HG03571 (cell line): ENCODE data around the gene BOD1.

ENCODE experiments used
- ATAC-seq: cut with Tn5 transposase; IDR thresholded peaks from one replicate; pipeline ENCODE4 v1.9.1; 2021; ENCODE audit not compliant: unreplicated experiment

Gene BOD1

DNA sequence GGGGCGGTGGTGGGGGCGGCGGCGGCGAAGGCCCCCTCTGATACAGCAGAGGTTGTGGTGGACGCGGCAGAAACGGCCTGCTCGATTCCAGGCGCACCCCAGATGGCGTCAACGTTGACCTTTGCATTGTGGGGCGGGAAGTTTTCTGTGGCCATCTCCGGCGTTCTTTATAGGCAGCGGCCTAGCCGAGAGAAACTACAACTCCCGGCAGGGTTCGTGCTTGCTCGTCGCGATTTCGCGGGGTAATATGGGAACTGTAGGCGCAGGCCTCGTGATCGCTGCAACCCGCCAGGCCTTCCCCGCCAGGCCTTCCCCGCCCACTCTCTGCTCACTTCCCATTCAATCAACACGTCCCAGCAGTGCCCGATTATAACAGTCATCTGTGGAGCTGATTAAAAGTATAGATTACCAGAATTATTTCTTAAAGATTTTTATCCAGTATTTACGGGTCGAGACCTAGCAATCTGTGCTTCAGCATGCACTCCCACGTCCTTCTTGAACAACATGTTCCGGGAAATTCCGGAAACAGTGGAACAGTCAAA lies at the start of gene BOD1:
Gene BOD1 (minus strand): TSS at position 74 of the 542 bp plus-strand sequence. CDS start 214 bp downstream, outside the sequence.
- peak; percentile 93 for ATAC-seq

DNA sequence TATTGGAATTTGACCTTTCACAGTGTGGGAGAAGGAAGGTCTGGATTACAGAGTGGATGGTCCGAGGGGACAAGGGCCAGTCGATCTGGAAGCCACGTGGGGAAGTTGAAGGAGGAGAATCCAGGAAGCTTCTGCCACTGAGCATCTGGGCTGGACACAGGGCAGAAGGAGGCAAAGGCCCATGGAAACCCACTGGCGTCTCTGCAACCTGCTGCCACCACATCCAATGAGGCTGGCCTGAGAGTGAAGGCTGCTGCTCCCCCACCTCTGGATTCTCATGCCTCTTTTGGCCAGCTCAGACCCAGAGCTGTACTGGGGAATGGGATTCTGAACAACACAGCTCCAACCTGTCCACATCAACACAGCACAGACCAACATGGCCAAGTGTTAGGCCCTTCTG lies 48.9 kb upstream of the BOD1 start:
- ATAC-seq, result no peak

DNA sequence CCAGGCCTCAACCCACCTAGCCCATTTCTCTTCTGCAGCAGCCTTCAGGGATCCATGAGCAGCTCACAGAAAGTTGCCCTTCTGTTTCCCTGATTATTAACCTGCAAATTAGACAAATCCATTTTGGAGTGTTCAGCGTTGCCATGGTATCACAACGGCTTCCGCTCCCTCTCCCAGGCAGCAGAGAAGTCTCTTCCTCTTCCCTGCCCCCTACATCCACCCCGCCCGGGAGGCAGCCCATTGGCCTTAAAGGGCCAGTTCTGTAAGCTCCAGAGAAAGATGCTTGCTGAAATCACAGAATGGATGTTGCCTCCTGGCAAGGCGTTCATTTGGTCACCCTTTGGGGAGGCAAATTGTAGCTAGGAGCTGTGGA lies 47.7 kb upstream of the BOD1 start:
- ATAC-seq, result peak; percentile 72

DNA sequence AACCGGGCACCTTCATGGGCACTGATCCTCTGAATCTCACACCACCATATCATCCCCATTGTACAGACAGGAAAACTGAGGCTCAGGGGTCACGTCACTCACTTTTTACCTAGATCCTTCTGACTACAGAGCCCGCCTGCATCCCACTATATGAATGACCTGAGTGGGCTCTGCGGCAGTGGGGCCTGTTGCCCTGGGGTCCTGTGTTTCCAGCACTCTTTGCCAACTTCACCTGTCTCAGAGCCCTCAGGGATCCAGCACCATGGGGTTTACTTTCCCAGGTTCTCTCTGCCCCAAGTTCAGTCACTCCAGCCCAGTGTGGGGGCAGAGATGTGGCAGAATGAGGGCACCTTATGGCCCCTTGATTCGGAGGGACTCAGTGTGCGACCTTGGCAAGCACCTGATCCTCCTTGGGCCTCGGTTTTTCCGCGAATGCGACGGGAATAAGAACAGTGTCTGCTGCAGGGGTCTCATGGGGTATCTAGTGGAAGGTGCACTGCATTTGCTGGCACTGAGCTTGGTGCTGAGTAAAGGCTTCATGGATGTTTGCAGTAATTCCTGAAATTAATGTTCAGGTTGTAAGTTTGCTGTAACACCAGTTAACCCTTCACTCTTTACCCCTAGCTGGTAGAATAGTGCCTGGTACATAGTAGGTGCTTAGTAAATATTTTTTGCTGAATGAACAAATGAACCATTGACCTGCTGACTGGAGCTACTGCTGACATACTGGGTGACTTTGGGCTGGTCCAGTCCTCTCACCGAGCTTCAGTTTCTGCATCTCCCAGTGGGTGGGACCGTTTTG lies 47.1 kb upstream of the BOD1 start:
- no peak for ATAC-seq

DNA sequence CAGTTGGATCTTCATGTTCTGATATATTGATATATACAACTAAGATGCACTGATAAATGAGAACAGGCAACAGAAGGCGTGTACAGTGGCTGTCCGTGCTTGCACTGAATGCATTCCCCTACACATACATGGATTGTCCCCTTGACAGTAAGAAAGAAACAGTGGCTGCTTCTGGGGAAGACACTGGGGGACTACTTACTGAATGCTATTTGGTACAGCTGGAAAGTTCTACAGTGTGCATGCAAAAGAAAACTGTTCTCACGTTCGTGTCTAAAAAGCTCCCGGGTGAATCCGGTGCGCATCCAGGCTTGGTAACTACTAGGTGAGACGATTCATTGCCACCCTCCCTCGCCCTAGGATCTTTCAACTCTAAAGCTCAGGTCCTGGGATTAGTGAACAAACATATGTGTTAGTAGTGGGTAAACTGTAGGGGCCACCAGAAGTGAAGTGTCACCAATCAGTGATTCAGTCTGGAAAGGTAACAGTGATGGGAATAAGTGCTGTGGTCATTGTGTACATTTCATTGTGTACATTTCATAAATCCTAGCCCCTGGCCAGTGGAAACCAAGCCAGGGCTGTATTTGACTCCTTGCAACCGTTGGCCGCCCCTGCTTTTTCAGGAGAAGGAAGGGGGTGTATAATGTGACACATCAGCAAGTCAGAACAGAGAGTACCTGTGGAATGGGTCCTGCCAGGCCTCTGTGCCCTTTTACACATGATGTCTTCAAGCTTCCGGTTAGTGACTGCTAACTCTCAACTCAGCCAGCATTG lies 46.3 kb upstream of the BOD1 start:
- ATAC-seq, result no peak

DNA sequence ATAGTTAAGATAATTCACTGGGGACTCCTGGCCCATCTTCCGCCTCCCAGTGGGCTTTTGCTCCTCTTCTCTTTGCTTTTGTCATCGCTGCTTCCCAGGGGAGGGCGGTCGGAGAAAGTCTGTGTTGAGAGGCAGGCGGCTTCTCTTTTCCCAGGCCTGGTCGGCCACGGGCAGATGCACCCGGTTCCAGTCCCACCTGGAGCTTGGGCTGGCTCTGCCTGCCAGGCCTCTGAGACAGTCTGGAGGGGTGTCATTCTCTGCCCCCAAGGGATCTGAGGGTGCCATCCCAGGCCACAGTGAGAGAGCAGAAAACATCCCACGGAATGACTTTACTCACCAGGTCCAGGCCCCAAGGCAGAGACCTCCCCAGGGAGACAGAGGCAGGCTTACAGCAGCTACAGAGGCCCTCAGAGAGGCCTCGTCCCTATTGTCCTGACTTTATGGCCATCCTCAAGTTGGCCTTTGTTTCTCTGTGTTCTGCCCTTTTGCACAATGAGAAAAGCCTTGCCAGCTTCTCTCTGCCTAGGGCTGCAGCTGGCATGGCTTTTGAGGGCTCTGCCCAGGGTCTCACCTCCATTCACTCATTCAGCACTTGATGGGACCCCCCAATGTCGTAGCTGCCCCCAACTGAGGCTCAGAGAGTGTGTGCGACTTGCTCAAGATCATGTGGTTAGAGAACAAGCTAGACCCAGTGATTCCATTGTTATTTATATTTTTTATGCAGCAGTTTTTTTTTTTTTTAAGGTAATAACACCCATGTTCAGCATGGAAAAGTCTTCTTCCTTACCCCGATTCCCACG lies 44.2 kb upstream of the BOD1 start:
- no peak for ATAC-seq

DNA sequence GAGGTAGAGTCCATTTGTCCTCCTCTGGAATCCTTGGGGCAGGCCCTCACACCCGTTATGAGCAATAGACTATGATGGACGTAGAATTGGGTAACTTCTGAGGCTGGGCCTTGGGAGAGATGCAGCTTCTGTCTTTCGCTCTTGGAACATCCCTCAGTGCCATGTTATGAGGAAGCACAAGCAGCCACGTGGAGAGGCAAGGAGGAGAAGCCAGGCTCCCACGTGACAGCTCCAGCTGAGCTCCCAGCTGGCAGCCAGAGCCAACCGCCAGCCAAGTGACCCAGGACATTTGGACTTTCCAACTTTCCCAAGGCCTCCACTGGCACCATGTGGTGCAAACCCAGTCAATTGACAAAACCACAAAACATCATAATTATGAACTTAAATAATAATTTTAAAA lies 43.0 kb upstream of the BOD1 start:
- no peak for ATAC-seq

DNA sequence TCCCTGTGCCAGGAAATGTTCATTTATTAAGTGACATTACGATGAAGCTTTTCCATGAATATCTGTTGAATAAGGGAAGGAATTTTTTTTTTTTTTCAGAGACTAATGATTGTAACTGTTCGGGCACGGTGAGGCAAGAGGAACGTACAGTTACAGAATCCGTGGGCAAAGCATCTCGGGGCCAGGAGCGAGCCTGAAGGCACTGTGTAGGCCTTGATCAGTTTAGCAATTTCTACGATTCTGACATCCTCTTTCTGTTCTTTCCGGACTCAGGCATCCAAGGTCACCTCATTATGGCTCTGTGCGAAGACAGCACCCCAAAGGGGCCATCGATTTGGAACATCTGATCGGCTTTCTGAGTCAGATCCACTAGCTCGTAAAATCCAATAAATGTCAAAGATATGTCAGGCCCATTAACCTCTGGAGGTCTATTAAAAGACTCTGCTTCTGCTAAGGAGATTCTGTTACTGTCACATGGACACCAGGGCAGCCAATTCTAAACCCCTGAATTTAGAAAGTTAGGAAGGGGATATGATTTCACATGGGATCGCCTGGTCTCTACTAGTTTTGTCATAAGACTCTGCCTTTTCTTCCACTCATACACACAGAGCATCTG lies 41.4 kb upstream of the BOD1 start:
- ATAC-seq, result no peak

DNA sequence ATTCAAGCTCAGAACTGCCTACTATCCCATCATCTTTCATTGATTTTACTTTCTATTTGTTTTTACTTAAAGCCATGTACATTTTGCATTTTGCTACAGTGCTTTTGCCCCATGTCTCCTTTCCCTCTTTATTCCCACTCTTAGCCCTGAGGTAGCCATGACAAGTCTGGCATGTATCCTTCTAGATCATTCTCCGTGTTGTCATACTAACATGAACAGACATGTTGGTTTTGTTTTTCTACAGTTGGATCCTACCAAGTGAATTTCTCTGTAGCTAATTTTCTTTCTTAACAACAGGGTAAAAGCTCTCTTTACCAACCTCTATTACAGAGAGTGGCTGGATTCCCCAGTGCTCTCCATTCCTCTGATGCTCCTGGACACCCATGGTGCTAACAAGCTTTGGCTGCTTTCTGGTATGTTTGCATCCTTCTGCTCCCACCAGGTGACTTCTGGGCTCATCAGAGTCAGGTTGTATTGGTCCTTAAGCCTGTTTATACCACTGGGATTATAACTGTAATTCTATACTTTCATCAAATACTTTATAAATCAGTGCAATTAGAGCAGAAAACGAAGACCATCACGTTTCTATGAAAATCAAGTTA lies 38.8 kb upstream of the BOD1 start:
- ATAC-seq, result no peak

DNA sequence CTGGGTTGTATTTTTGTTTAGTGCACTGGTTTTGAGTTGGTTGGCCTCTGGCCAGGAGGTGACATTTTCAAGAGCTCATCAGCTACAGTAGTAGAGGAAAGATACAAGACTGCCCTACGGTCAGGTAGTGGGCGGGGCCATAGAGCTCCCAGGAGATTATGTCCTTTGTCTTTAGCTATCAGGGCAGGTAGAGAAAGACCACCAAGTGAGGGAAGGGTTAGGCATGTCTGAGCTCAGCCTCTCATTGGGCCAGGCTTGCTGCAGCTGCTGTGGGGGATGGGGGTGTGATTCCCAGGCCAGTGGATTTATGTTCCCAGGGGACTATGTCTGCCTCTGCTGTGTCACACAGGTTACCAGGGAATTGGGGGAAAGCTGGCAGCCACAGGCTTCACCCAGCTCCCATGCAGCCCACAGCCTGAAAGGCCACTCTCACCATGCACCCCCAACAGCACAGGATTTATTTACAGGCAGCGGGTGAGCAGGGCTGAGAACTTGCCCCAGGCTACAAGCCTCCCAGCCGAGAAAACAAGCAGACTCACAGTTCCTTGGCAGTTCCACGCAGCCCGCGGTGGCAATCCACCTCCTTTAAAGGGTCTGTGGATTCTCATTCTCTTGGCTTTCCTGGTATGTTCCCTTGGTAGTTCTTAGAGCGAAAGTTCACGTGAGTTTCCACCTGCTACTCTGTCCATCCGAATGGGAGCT lies 37.5 kb upstream of the BOD1 start:
- no peak for ATAC-seq

DNA sequence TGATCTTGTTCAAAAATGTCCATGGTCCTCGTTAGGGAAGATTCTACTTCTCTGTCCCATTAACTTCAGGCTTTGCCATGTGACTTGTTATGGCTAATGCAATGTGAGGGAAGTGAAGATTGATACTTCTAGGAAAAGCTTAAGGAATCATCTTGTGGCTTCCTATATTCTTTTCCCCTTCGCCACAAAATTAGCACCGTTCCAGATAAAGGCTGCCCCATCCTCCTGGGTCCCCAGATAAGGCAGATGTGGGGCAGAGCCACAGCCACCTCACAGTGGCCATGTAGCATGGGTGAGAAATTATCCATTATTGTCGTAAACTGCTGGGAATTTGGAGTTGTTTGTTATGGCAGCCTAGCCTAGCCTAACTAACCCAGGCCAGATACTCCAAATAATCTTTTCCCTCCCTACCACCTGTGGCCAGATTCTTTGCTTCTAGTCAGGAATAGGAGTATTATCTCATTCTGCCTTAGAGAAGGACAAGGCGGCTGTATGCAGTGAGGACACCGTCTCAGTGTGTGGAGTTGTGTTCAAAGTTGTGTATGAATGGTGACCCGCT lies 31.9 kb upstream of the BOD1 start:
- ATAC-seq, result no peak

DNA sequence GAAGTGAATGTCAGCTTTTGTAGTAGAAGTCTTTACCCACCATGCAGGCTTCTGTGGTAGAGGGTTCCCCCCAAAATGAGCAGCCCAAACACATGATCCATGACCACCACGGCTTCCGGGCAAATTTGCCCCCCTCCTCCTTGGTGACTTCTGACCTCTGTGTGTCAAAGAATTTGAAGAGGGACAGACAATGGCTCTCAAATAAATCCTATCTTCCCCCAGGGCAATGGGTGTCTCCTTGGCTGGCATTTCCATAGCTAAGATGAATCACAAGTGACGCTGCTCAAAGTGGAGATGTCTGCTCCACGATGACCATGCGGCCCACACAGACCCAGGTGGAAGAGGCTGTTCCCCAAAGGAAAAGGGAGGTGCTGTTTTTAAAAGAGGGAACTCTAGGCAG lies 30.2 kb upstream of the BOD1 start:
- no peak for ATAC-seq

DNA sequence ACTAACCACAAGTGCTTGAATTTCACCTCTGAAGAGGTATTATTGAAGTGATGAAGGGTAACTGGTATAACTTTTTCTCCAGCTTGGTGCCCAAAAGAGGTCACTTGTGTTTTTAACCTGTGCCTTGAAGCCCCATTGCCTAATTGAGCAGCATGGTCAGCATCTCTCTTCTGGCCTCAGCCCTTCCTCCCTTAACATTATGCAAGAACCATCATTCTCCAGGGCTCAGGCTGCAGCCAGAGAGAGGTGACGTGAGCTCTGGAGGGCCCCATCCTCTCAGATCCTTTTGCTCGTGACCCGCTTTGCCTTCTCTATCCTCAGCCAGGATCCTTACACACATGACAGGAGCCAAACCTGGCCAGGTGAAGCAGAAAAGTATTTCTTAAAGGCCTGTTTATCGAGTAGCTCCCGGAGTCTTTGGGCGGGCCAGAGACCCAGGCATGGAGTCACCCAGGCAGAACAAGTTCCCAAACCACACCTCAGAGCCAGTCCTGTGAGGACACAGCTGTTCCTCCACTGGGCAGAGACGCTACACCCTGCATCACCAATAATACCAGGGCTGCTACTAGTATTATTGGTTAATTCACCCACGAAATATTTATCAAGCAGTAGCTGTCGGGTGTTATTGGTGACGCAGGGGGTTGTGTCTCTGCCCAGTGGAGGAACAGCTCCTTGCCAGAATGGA lies 29.6 kb upstream of the BOD1 start:
- ATAC-seq, result no peak

DNA sequence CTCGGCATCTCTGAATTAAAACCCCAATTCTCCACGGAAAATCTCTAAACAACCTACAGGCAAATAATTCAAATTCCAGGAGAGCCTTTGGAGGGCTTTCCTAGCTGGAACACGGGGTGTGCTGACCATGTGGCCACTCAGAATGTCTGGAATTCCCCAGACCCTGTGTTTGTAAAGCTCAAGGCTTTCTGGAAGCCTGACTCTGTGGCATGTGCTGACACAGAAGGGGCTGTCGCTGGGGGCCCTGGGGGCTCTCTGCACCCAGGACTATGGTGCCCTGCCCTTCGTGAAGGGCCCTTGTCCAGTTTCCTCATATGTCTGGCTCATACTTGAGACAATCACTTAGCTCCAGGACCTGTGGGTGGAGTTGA lies 29.0 kb upstream of the BOD1 start:
- no peak for ATAC-seq

DNA sequence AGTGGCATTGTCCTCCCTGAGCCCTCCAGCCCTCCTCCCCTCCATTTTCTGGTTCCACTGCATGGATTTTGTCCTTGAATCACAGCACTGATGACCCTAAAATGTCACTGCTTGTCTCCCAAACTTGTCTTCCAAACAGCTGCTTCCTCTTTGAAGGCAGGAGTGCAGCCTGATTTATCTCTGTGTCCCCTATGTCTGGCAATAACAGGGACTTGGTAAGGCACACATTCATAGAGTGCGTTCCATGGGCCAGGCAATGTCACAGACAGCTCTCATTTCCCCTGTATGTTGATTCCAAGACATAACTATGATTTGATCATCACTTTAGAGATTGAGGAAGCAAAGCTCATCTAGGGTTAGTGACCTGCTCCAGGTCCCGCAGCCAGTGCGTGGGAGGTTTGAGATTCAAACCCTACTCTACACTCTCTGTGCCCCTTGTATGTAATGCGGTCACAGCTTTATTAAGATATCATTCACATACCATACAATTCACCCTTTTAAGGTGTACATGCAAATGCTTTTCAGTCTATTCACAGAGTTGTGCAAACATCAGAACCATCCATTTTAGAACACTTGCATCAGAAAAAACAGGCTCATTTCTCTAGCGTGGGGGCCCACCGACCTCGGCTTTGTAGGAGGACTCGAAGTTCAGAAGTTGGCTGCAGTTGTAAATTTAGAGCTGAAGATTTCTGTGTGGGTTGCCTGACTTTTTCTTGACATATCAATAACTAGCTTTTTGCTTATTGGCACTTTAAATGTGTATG lies 28.4 kb upstream of the BOD1 start:
- no peak for ATAC-seq

DNA sequence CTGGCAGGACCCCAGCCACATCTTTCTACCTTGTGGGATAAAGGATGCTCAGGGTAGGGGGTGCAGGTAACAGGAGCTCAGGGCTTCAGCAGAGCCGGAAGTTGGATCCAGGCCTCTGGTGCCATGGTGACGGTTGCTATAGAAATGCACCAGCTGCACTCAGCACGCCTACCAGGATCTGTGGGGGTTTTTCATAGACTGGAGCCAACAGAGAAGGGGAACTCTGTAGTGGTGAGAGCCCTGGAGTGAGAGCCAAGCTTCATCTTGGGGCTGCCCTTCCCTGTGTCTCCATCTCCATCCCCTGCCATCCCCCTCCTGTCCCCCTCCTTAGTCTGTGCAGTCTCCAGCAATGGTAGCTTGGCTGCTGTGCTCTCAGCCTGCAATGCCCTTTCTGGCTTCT lies 27.5 kb upstream of the BOD1 start:
- no peak for ATAC-seq

DNA sequence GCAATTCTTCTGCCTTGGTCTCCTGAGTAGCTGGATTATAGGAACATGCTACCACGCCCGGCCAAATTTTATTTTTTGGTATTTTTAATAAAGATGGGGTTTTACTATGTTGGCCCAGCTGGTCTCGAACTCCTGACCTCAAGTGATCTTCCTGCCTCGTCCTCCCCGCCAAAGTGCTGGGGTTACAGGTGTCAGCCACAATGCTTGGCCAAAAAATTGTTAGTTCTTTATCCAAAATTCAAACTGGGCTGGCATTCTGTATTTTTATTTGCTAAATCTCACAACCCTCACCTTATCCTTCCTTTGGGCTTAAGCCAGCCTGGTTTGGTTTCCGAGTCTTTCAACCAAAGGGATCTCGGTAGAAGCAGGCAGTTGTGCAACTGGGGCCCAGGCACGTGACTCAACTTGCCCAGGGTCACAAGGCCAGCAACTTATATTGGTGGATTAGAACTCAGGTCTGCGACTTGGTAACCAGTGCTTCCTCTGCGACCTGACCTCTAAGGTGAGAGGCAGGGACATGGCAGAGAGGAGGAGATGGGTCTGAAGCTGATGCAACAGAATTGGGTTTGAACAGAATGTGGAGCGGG lies 26.5 kb upstream of the BOD1 start:
- no peak for ATAC-seq

DNA sequence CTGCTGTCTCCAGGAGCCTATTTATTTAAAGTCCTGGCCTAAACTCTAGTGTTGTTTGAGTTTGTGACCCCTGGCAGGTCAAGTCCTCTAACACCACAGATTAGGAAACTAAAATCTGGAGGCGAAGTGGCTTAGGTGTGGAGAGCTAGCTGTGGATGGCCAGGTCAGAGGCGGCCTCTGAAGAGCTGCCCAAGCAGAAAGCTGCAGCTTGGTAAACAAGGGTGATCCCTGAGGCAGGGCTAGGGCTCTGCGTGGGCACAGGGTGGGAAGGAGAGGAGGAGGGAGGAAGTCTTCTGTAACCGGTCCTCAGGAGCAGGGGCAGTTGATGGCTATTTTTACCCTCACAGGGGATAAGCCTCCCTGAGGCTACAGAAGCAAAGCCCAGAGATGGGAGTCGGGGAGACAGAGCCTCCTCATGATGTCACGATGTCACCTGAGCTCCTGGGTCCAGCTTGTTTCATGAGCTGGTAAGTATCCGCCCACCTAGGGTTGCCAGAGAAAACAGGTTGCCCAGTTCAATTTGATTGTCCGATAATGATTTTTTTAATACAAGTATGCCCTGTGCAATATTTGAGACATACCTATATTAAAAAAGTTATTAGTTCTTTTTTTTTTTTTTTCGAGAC lies 25.9 kb upstream of the BOD1 start:
- ATAC-seq, result no peak
